LHCN-M2 (cell line): ENCODE results near the gene FBXO3. TPM values are rescaled to one million over a fixed set of nuclear protein-coding genes. Genes with fewer than 3 reads are reported as not detected.
A peak's percentile ranks its signal among the peaks of the same experiment; 100 is the strongest.

Source experiments
- DNase-seq: peaks from one replicate; pipeline ENCODE4 v3.0.0-alpha.2; 2012; ENCODE audit warnings: low read depth
- total RNA-seq: library from RNA; depleted of rRNA; stranded (reverse); fragments of >200 nt; gene quantifications from 2 replicates; pipeline ENCODE4 v1.2.3, GENCODE V29; 2014

The FBXO3 gene
- total RNA-seq, 1 experiment from 2014 or later, result 28.5 TPM

- no peak for DNase-seq
Measured at GRCh38 chr11:33772870-33773269, 1.4 kb downstream of the FBXO3 start.

GRCh38 chr11:33772300-33772699 is 2.0 kb downstream of the FBXO3 start:
- no peak for DNase-seq

GRCh38 chr11:33770236-33770635 is 4.1 kb downstream of the FBXO3 start:
- no peak for DNase-seq

- no peak for DNase-seq
Measured at GRCh38 chr11:33769542-33769941, 4.8 kb downstream of the FBXO3 start.

- DNase-seq, result no peak
Measured at GRCh38 chr11:33767624-33768023, 6.7 kb downstream of the FBXO3 start.

GRCh38 chr11:33766085-33766484 is 8.2 kb downstream of the FBXO3 start:
- no peak for DNase-seq

- no peak for DNase-seq
Measured at GRCh38 chr11:33761471-33761870, 12.8 kb downstream of the FBXO3 start.

GRCh38 chr11:33753304-33753967 is 20.9 kb downstream of the FBXO3 start:
- peak; percentile 82 for DNase-seq

- DNase-seq, result no peak
Measured at GRCh38 chr11:33751878-33752277, 22.4 kb downstream of the FBXO3 start.

GRCh38 chr11:33747979-33748378 is 26.3 kb downstream of the FBXO3 start:
- no peak for DNase-seq

GRCh38 chr11:33743291-33743690 is 31.0 kb downstream of the FBXO3 start:
- no peak for DNase-seq

- peak; percentile 36 for DNase-seq
Measured at GRCh38 chr11:33742249-33742851, 32.0 kb downstream of the FBXO3 start.

GRCh38 chr11:33741806-33742205 is 32.5 kb downstream of the FBXO3 start:
- DNase-seq, result no peak

GRCh38 chr11:33737362-33737821 is 36.9 kb downstream of the FBXO3 start:
- DNase-seq, result no peak

- peak; percentile 89 for DNase-seq
Measured at GRCh38 chr11:33736148-33736812, 38.0 kb downstream of the FBXO3 start, which contains the start of gene CD59. CD59 (minus strand) TSS chr11:33736423; CDS start chr11:33722445, 13,978 bp downstream.

GRCh38 chr11:33735271-33736147 is 38.8 kb downstream of the FBXO3 start:
- peak; percentile 63 for DNase-seq

- DNase-seq, result peak; percentile 29
Measured at GRCh38 chr11:33734441-33735270, 39.7 kb downstream of the FBXO3 start.

- DNase-seq, result no peak
Measured at GRCh38 chr11:33733980-33734379, 40.3 kb downstream of the FBXO3 start.

- DNase-seq, result peak; percentile 55
Measured at GRCh38 chr11:33731723-33732531, 42.4 kb downstream of the FBXO3 start.

- DNase-seq, result no peak
Measured at GRCh38 chr11:33730716-33731115, 43.6 kb downstream of the FBXO3 start.
